Adrenal gland (tissue), 12 donors: ENCODE results near the gene FARSB. TPM values are rescaled to one million over a fixed set of nuclear protein-coding genes. Genes with fewer than 3 reads are reported as not detected.

Experiments used
- DNase-seq, 7 donors: peaks; one replicate each; pipeline ENCODE4 v3.0.0-alpha.2; 2019 to 2020
- H3K27ac ChIP-seq, 5 donors: fragments of 200-600 bp; sonication (generic) in 4 of 5; 1 replicate in 3 of 5; 2 replicates in 2 of 5; pipeline versions ENCODE4 v1.5.1 to v1.8.0; 2016 to 2020; ENCODE audit warnings: mild to moderate bottlenecking in 1 of 5
- H3K27me3 ChIP-seq: fragments of 200-600 bp; 2 replicates; pipeline ENCODE4 v1.8.0; 2021
- H3K36me3 ChIP-seq, 2 donors: fragments of 200-600 bp; replicated peaks in 1 of 2; 1 replicate in 1 of 2; 2 replicates in 1 of 2; pipeline versions ENCODE4 v1.5.1 to v1.8.0; 2018 to 2022
- H3K4me1 ChIP-seq, 2 donors: fragments of 200-600 bp; replicated peaks in 1 of 2; 1 replicate in 1 of 2; 2 replicates in 1 of 2; pipeline versions ENCODE4 v1.5.1 to v1.8.0; 2018 to 2021
- H3K4me3 ChIP-seq, 4 donors: fragments of 200-600 bp; sonication (generic) in 3 of 4; one replicate each; pipeline ENCODE4 v1.5.1; 2016 to 2018
- H3K9me3 ChIP-seq, 3 donors: fragments of 200-600 bp; sonication (generic) in 1 of 3; replicated peaks in 1 of 3; 1 replicate in 2 of 3; 2 replicates in 1 of 3; pipeline versions ENCODE4 v1.5.1 to v1.8.0; 2016 to 2021
- CTCF ChIP-seq, 6 experiments: fragments of 450-650 bp in 4 of 6; fragments of 200-600 bp in 2 of 6; sonication (generic) in 1 of 6; IDR thresholded peaks; 1 replicate in 5 of 6; 2 replicates in 1 of 6; pipeline versions ENCODE4 v1.5.1 to v1.8.0; 2016 to 2021; ENCODE audit warnings: antibody characterized with exemption in 6 of 6, mild to moderate bottlenecking in 2 of 6, moderate library complexity in 1 of 6
- POLR2A ChIP-seq, 2 donors: fragments of 450-650 bp; IDR thresholded peaks; one replicate each; pipeline ENCODE4 v1.6.1; 2017; ENCODE audit warnings: antibody characterized with exemption in 2 of 2, mild to moderate bottlenecking in 2 of 2, moderate library complexity in 1 of 2
- WGBS, 4 donors: extraction: QIAGEN DNeasy Blood & Tissue Kit in 2 of 4; methylation state at CpG; one replicate each; pipeline versions ENCODE4 v1.1.5 to v1.1.7; 2013 to 2017; 5-methylcytosine and 5-hydroxymethylcytosine counted together
- intact Hi-C, 2 donors: fragments of 100-400 bp; cut with DNase I; formaldehyde crosslinking; loops; one replicate each; pipeline versions ENCODE4 v1.14.1 to v1.15.0; 2022 to 2023
- polyA plus RNA-seq, 3 donors: library from polyadenylated mRNA; stranded (reverse); fragments of 200-250 nt in 2 of 3; fragments of 350-450 nt in 1 of 3; fragmentation: Illumina TruSeq in 1 of 3; extraction: RNeasy Lipid Tissue Mini Kit (QIAGEN cat#74804) in 1 of 3; gene quantifications; one replicate each; pipeline ENCODE4 v1.2.3, GENCODE V29; 2013 to 2014
- total RNA-seq, 9 donors: library from RNA; depleted of rRNA in 4 of 9; stranded (reverse); fragments of >200 nt in 4 of 9; fragments of 120-200 nt in 1 of 9; fragmentation: NEBNext Ultra II Directional in 1 of 9; extraction: Animal tissue kit (Norgen Biotek cat#: 25700) in 1 of 9; gene quantifications; one replicate each; pipeline versions ENCODE4 v1.1.0 to v1.2.4, GENCODE V29; 2013 to 2023
- donor health status: healthy with polysubstance abuse.
- donor health status: Bipolar disorder and iron deficiency.
- donor health status: DM: yes; HTN: yes; CAD: no.
- donor health status: DM: no; HTN: no; CAD: no.
- donor health status: DM: no; HTN: no; CAD: no.
- donor health status: DM: yes; HTN: yes; CAD: no.

Gene FARSB
- total and polyA plus RNA-seq, 12 donors: 7.2 to 55.9 (median 14.0) TPM

- no peak overlapping the region for H3K4me3 ChIP-seq
- TF ChIP-seq CTCF (IDR thresholded peaks at IDR 0.05) (peak; percentile 65 to 90 (median 86)), POLR2A (IDR thresholded peaks at IDR 0.05) (no peak)
- no peaks in the 10 kb centered on the region for H3K36me3 ChIP-seq
- 27 to 30% (median 28%) methylated on average over 10 of the region's 10 CpGs for WGBS, 4 donors
- intact Hi-C loops: no loop called here
- no peak overlapping the region for H3K27ac ChIP-seq
- H3K9me3 ChIP-seq: no peaks in the 10 kb centered on the region
- peak; percentile 49 to 83 (median 69) for DNase-seq
- H3K4me1 ChIP-seq: no peaks in the 10 kb centered on the region
- no peaks in the 10 kb centered on the region for H3K27me3 ChIP-seq
These were observed 34.8 kb upstream of the FARSB start for GRCh38 chr2:222690564-222691200.

- TF ChIP-seq POLR2A (IDR thresholded peaks at IDR 0.05) (no peak), CTCF (IDR thresholded peaks at IDR 0.05) (no peak)
- intact Hi-C loops: no loop called here
- H3K36me3 ChIP-seq: no peaks in the 10 kb centered on the region
- no peak overlapping the region for H3K27ac ChIP-seq
- no peaks in the 10 kb centered on the region for H3K9me3 ChIP-seq
- no peak for DNase-seq
- no peaks in the 10 kb centered on the region for H3K4me1 ChIP-seq
- no peaks in the 10 kb centered on the region for H3K27me3 ChIP-seq
- WGBS, 4 donors: 49 to 63% (median 58%) methylated on average over 2 of the region's 2 CpGs
- no peak overlapping the region for H3K4me3 ChIP-seq
These were observed 33.4 kb upstream of the FARSB start for GRCh38 chr2:222689322-222689721.

GRCh38 chr2:222688917-222689316 lies 33.0 kb upstream of the FARSB start:
- TF ChIP-seq CTCF (IDR thresholded peaks at IDR 0.05): no peak
- H3K36me3 ChIP-seq: no peaks in the 10 kb centered on the region
- H3K4me3 ChIP-seq: no peak overlapping the region
- intact Hi-C loops: no loop called here
- H3K4me1 ChIP-seq: no peaks in the 10 kb centered on the region
- no peaks in the 10 kb centered on the region for H3K27me3 ChIP-seq
- DNase-seq: no peak
- H3K9me3 ChIP-seq: no peaks in the 10 kb centered on the region
- 66 to 83% (median 78%) methylated on average over 2 of the region's 2 CpGs for WGBS, 4 donors
- no peak overlapping the region for H3K27ac ChIP-seq

GRCh38 chr2:222686086-222686750 lies 30.3 kb upstream of the FARSB start:
- intact Hi-C loops: no loop called here
- H3K4me3 ChIP-seq: no peak overlapping the region
- no peaks in the 10 kb centered on the region for H3K36me3 ChIP-seq
- 56 to 74% (median 67%) methylated on average over 5 of the region's 5 CpGs for WGBS, 4 donors
- H3K9me3 ChIP-seq: no peaks in the 10 kb centered on the region
- no peak for TF ChIP-seq CTCF (IDR thresholded peaks at IDR 0.05)
- no peaks in the 10 kb centered on the region for H3K27me3 ChIP-seq
- no peaks in the 10 kb centered on the region for H3K4me1 ChIP-seq
- no peak overlapping the region for H3K27ac ChIP-seq
- no peak for DNase-seq
